Vagina (tissue), 2 donors: Measurements from ENCODE around the gene RMI2. TPM values are rescaled to one million over a fixed set of nuclear protein-coding genes. Genes with fewer than 3 reads are reported as not detected.

Experiments
- DNase-seq, 2 donors: peaks; one replicate each; pipeline ENCODE4 v3.0.0-alpha.2; 2017; ENCODE audit errors: extremely low spot score in 2 of 2
- H3K27ac ChIP-seq: fragments of 200-600 bp; sonication (generic); one replicate; pipeline ENCODE4 v1.5.1; 2019
- H3K27me3 ChIP-seq: fragments of 200-600 bp; sonication (generic); one replicate; pipeline ENCODE4 v1.5.1; 2019
- H3K36me3 ChIP-seq, 2 donors: fragments of 200-600 bp; sonication (generic); one replicate each; pipeline ENCODE4 v1.5.1; 2017 to 2019
- H3K4me1 ChIP-seq: fragments of 200-600 bp; sonication (generic); one replicate; pipeline ENCODE4 v1.5.1; 2019
- H3K4me3 ChIP-seq, 2 donors: fragments of 200-600 bp; sonication (generic); 1 replicate in 1 of 2; 2 replicates in 1 of 2; pipeline ENCODE4 v1.5.1; 2016 to 2019
- H3K9me3 ChIP-seq: fragments of 200-600 bp; sonication (generic); one replicate; pipeline ENCODE4 v1.5.1; 2019
- CTCF ChIP-seq, 3 experiments: fragments of 450-650 bp in 2 of 3; fragments of 200-600 bp in 1 of 3; sonication (generic) in 1 of 3; IDR thresholded peaks; one replicate each; pipeline ENCODE4 v1.5.1; 2017 to 2019; ENCODE audit warnings: antibody characterized with exemption in 3 of 3, mild to moderate bottlenecking in 2 of 3, moderate library complexity in 2 of 3
- POLR2A ChIP-seq, 2 donors: fragments of 450-650 bp; IDR thresholded peaks; one replicate each; pipeline ENCODE4 v1.6.1; 2017; ENCODE audit warnings: antibody characterized with exemption in 2 of 2, mild to moderate bottlenecking in 2 of 2, moderate library complexity in 2 of 2
- POLR2AphosphoS5 ChIP-seq, 2 donors: sonication (generic); formaldehyde crosslinking; IDR thresholded peaks; one replicate each; pipeline ENCODE4 v1.9.0; 2017; ENCODE audit warnings: antibody characterized with exemption in 2 of 2, mild to moderate bottlenecking in 2 of 2, low read depth in 1 of 2; ENCODE audit not compliant: insufficient read depth in 1 of 2
- intact Hi-C: fragments of 100-400 bp; cut with DNase I; formaldehyde crosslinking; loops from one replicate; pipeline ENCODE4 v1.15.1; 2023
- total RNA-seq: library from RNA; depleted of rRNA; stranded (reverse); fragments of >200 nt; gene quantifications from one replicate; pipeline ENCODE4 v1.2.3, GENCODE V29; 2016

Gene RMI2
- total RNA-seq, 1 donor from 2014 or later, result 0.74 TPM

GRCh38 chr16:11396241-11397048 is 51.2 kb downstream of the RMI2 start:
- DNase-seq, result no peak
- Histone ChIP-seq H3K27me3 (no peaks in the 10 kb centered on the region), H3K4me1 (peaks cover 11% of the 10 kb centered on the region), H3K36me3 (no peaks in the 10 kb centered on the region), H3K4me3 (no peak overlapping the region), H3K27ac (peak overlapping the region; percentile 63), H3K9me3 (no peaks in the 10 kb centered on the region)
- TF ChIP-seq POLR2A (IDR thresholded peaks at IDR 0.05) (no peak), CTCF (IDR thresholded peaks at IDR 0.05) (peak; percentile 95 to 97 (median 97)), POLR2AphosphoS5 (IDR thresholded peaks at IDR 0.05; ENCODE audit: insufficient read depth in 1 of 2, low read depth in 1 of 2) (peak in 1 of 2 donors; percentile 37)
- intact Hi-C loops, result no loop called here

- Histone ChIP-seq H3K27ac (no peak overlapping the region), H3K4me1 (peaks cover 22% of the 10 kb centered on the region), H3K9me3 (no peaks in the 10 kb centered on the region), H3K4me3 (no peak overlapping the region), H3K27me3 (no peaks in the 10 kb centered on the region), H3K36me3 (no peaks in the 10 kb centered on the region)
- TF ChIP-seq CTCF (IDR thresholded peaks at IDR 0.05) (no peak), POLR2A (IDR thresholded peaks at IDR 0.05) (no peak), POLR2AphosphoS5 (IDR thresholded peaks at IDR 0.05; ENCODE audit: insufficient read depth in 1 of 2, low read depth in 1 of 2) (no peak)
- intact Hi-C loops, result no loop called here
- DNase-seq, result no peak
Measured at GRCh38 chr16:11398136-11398535, 52.9 kb downstream of the RMI2 start.

- Histone ChIP-seq H3K36me3 (no peaks in the 10 kb centered on the region), H3K27me3 (no peaks in the 10 kb centered on the region), H3K4me1 (peaks cover 22% of the 10 kb centered on the region), H3K27ac (no peak overlapping the region), H3K9me3 (no peaks in the 10 kb centered on the region), H3K4me3 (no peak overlapping the region)
- TF ChIP-seq POLR2A (IDR thresholded peaks at IDR 0.05) (no peak), POLR2AphosphoS5 (IDR thresholded peaks at IDR 0.05; ENCODE audit: insufficient read depth in 1 of 2, low read depth in 1 of 2) (no peak), CTCF (IDR thresholded peaks at IDR 0.05) (no peak)
- intact Hi-C loops, result no loop called here
- no peak for DNase-seq
Measured at GRCh38 chr16:11398851-11399250, 53.6 kb downstream of the RMI2 start.

GRCh38 chr16:11399261-11399831 is 54.1 kb downstream of the RMI2 start:
- no peak overlapping the region for H3K27ac ChIP-seq
- DNase-seq, result no peak
- intact Hi-C loops, result no loop called here

More at GRCh38 chr16:11399261-11399831, 54.1 kb downstream of the RMI2 start:
- Histone ChIP-seq H3K27me3 (no peaks in the 10 kb centered on the region), H3K4me1 (peaks cover 22% of the 10 kb centered on the region), H3K36me3 (no peaks in the 10 kb centered on the region), H3K4me3 (no peak overlapping the region), H3K9me3 (no peaks in the 10 kb centered on the region)
- no peak for TF ChIP-seq POLR2A (IDR thresholded peaks at IDR 0.05)
- no peak for TF ChIP-seq CTCF (IDR thresholded peaks at IDR 0.05)
- TF ChIP-seq POLR2AphosphoS5 (IDR thresholded peaks at IDR 0.05; ENCODE audit: insufficient read depth in 1 of 2, low read depth in 1 of 2), result no peak
